Neutrophil (primary cell): ENCODE data around the gene FGFRL1.

Experiments used
- H3K27ac ChIP-seq: fragments of 200-600 bp; sonication (generic); 2 replicates; pipeline ENCODE4 v1.5.1; 2016; ENCODE audit warnings: mild to moderate bottlenecking, moderate library complexity
- H3K27me3 ChIP-seq: fragments of 200-600 bp; sonication (generic); 2 replicates; pipeline ENCODE4 v1.6.0; 2016; ENCODE audit warnings: mild to moderate bottlenecking
- H3K36me3 ChIP-seq: fragments of 200-600 bp; sonication (generic); 2 replicates; pipeline ENCODE4 v1.5.1; 2017
- H3K4me1 ChIP-seq, 2 experiments: fragments of 200-600 bp in 1 of 2; sonication (generic) in 1 of 2; 1 replicate in 1 of 2; 2 replicates in 1 of 2; pipeline versions ENCODE4 v1.5.1 to v1.6.1; 2013 to 2016; ENCODE audit warnings: low read depth in 1 of 2, low read length in 1 of 2, mild to moderate bottlenecking in 1 of 2, moderate library complexity in 1 of 2; ENCODE audit not compliant: control insufficient read depth in 1 of 2, insufficient read depth in 1 of 2
- H3K4me3 ChIP-seq, 2 experiments: fragments of 200-600 bp in 1 of 2; sonication (generic) in 1 of 2; 1 replicate in 1 of 2; 2 replicates in 1 of 2; pipeline ENCODE4 v1.5.1; 2013 to 2016; ENCODE audit warnings: low read depth in 1 of 2, low read length in 1 of 2, mild to moderate bottlenecking in 1 of 2, moderate library complexity in 1 of 2
- H3K9me3 ChIP-seq: fragments of 200-600 bp; sonication (generic); 2 replicates; pipeline ENCODE4 v1.5.1; 2016
- CTCF ChIP-seq: fragments of 200-600 bp; sonication (generic); IDR thresholded peaks from 2 replicates; pipeline ENCODE4 v1.5.1; 2016; ENCODE audit warnings: antibody characterized with exemption

FGFRL1 gene

GRCh38 chr4:1027219-1027914, 15.9 kb downstream of the FGFRL1 start:
- Histone ChIP-seq H3K9me3 (no peaks in the 10 kb centered on the region), H3K4me3 (no peak overlapping the region)
- TF ChIP-seq CTCF = no peak

GRCh38 chr4:1027915-1028238, 16.5 kb downstream of the FGFRL1 start:
- Histone ChIP-seq H3K4me1 (no peaks in the 10 kb centered on the region), H3K36me3 (no peaks in the 10 kb centered on the region), H3K27ac (no peak overlapping the region), H3K4me3 (no peak overlapping the region), H3K27me3 (peaks cover 18% of the 10 kb centered on the region), H3K9me3 (no peaks in the 10 kb centered on the region)
- no peak for TF ChIP-seq CTCF

More at GRCh38 chr4:1027219-1027914, 15.9 kb downstream of the FGFRL1 start:
- Histone ChIP-seq H3K27ac (no peak overlapping the region), H3K36me3 (no peaks in the 10 kb centered on the region), H3K27me3 (peaks cover 13% of the 10 kb centered on the region), H3K4me1 (no peaks in the 10 kb centered on the region)

GRCh38 chr4:1028574-1029220, 17.3 kb downstream of the FGFRL1 start:
- H3K27ac ChIP-seq = no peak overlapping the region
- peaks cover 19% of the 10 kb centered on the region for H3K27me3 ChIP-seq
- TF ChIP-seq CTCF = no peak
- H3K4me3 ChIP-seq = no peak overlapping the region
- no peaks in the 10 kb centered on the region for H3K36me3 ChIP-seq
- no peaks in the 10 kb centered on the region for H3K4me1 ChIP-seq
- no peaks in the 10 kb centered on the region for H3K9me3 ChIP-seq

- no peaks in the 10 kb centered on the region for H3K9me3 ChIP-seq
- H3K27me3 ChIP-seq = peaks cover 19% of the 10 kb centered on the region
- no peaks in the 10 kb centered on the region for H3K4me1 ChIP-seq
Observed at GRCh38 chr4:1029529-1029928, 18.1 kb downstream of the FGFRL1 start.

GRCh38 chr4:1030031-1030430, 18.6 kb downstream of the FGFRL1 start:
- Histone ChIP-seq H3K36me3 (no peaks in the 10 kb centered on the region), H3K27me3 (peaks cover 19% of the 10 kb centered on the region), H3K4me3 (no peak overlapping the region), H3K27ac (no peak overlapping the region), H3K4me1 (no peaks in the 10 kb centered on the region), H3K9me3 (no peaks in the 10 kb centered on the region)
- no peak for TF ChIP-seq CTCF

More at GRCh38 chr4:1029529-1029928, 18.1 kb downstream of the FGFRL1 start:
- no peak overlapping the region for H3K27ac ChIP-seq
- no peak for TF ChIP-seq CTCF
- no peaks in the 10 kb centered on the region for H3K36me3 ChIP-seq
- H3K4me3 ChIP-seq = no peak overlapping the region
